T-helper 2 cell treated with Interferon-gamma antibody and Interleukin-4, amounts not matched to agents 100 ng/mL and 5 ng/mL, for 36 hours (primary cell): ENCODE measurements around the gene PIK3R5. TPM values are rescaled to one million over a fixed set of nuclear protein-coding genes. Genes with fewer than 3 reads are reported as not detected.

Experiments
- intact Hi-C: fragments of 100-400 bp; cut with micrococcal nuclease; formaldehyde crosslinking; loops from one replicate; pipeline ENCODE4 v1.15.1; 2023
- total RNA-seq: library from RNA; stranded (reverse); gene quantifications from 2 replicates; pipeline ENCODE4 v1.2.3, GENCODE V29; 2022

The PIK3R5 gene
- total RNA-seq, 1 donor from 2014 or later: 56.2 TPM

- intact Hi-C loops: no loop called here
Measured at GRCh38 chr17:8835631-8836364, 129.7 kb downstream of the PIK3R5 start.

GRCh38 chr17:8835106-8835505 is 130.4 kb downstream of the PIK3R5 start:
- intact Hi-C loops: no loop called here

GRCh38 chr17:8832711-8833352 is 132.7 kb downstream of the PIK3R5 start:
- intact Hi-C loops: no loop called here

GRCh38 chr17:8831234-8831849 is 134.2 kb downstream of the PIK3R5 start:
- intact Hi-C loops: no loop called here

- intact Hi-C loops: no loop called here
Measured at GRCh38 chr17:8830141-8830540, 135.4 kb downstream of the PIK3R5 start.

GRCh38 chr17:8829036-8829941 is 136.2 kb downstream of the PIK3R5 start:
- intact Hi-C loops: no loop called here

Other genes with a start within 250 kb of the PIK3R5 start
- 0.57 and 0.59 TPM in 2 replicates for gene CCDC42, start 220.9 kb downstream of the PIK3R5 start, total RNA-seq
- 0.20 TPM in 1 of 2 replicates, not detected in the other for gene SPDYE4, start 207.2 kb downstream of the PIK3R5 start, total RNA-seq
- 0.86 and 0.95 TPM in 2 replicates for gene MFSD6L, start 166.3 kb downstream of the PIK3R5 start, total RNA-seq
- gene PIK3R6, start 98.0 kb downstream of the PIK3R5 start, total RNA-seq: 9.0 and 9.9 TPM in 2 replicates
- gene NTN1, start 55.8 kb upstream of the PIK3R5 start, total RNA-seq: 0.07 and 0.09 TPM in 2 replicates